ENCODE results near the gene ITSN1. TPM values are rescaled to one million over a fixed set of nuclear protein-coding genes. Genes with fewer than 3 reads are reported as not detected.

Gene ITSN1
- total and polyA plus RNA-seq, 7 donors = 10.8 to 45.4 (median 35.7) TPM

DNA sequence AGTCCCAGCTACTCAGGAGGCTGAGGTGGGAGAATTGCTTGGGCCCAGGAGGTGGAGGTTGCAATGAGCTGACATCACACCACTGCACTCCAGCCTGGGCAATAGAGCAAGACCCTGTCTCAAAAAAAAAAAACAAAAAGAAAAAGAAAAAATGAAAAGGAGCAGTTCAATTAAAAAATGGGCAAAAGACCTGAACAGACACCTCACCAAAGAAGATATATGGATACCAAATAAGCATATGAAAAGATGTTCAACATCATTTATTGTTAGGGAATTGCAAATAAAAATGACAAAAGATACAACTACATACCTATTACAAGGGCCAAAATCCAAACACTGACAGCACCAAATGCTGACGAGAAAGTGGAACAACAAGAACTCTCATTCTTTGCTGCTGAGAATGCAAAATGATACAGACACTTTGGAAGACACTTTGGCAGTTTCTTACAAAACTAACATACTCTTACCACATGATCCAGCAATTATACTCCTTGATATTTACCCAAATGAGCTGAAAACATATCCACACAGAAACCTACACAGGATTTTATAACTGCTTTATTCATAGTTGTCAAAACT is 302.0 kb downstream of the ITSN1 start:
- intact Hi-C loops (cut with DNase I) = no loop called here
- no peaks in the 10 kb centered on the region for H3K36me3 ChIP-seq
- no peaks in the 10 kb centered on the region for H3K9me3 ChIP-seq
- DNase-seq = no peak
- H3K27ac ChIP-seq = no peak overlapping the region
- no peak overlapping the region for H3K4me3 ChIP-seq
- TF ChIP-seq, protein P1, sequence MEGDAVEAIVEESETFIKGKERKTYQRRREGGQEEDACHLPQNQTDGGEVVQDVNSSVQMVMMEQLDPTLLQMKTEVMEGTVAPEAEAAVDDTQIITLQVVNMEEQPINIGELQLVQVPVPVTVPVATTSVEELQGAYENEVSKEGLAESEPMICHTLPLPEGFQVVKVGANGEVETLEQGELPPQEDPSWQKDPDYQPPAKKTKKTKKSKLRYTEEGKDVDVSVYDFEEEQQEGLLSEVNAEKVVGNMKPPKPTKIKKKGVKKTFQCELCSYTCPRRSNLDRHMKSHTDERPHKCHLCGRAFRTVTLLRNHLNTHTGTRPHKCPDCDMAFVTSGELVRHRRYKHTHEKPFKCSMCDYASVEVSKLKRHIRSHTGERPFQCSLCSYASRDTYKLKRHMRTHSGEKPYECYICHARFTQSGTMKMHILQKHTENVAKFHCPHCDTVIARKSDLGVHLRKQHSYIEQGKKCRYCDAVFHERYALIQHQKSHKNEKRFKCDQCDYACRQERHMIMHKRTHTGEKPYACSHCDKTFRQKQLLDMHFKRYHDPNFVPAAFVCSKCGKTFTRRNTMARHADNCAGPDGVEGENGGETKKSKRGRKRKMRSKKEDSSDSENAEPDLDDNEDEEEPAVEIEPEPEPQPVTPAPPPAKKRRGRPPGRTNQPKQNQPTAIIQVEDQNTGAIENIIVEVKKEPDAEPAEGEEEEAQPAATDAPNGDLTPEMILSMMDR (IDR thresholded peaks at IDR 0.05) = no peak
- H3K4me1 ChIP-seq = peaks cover 0 to 57% (median 55%) of the 10 kb centered on the region in 4 donors
- WGBS, 2 donors = 95 to 100% methylated on average over 1 of the region's 1 CpG
- no peaks in the 10 kb centered on the region for H3K27me3 ChIP-seq

DNA sequence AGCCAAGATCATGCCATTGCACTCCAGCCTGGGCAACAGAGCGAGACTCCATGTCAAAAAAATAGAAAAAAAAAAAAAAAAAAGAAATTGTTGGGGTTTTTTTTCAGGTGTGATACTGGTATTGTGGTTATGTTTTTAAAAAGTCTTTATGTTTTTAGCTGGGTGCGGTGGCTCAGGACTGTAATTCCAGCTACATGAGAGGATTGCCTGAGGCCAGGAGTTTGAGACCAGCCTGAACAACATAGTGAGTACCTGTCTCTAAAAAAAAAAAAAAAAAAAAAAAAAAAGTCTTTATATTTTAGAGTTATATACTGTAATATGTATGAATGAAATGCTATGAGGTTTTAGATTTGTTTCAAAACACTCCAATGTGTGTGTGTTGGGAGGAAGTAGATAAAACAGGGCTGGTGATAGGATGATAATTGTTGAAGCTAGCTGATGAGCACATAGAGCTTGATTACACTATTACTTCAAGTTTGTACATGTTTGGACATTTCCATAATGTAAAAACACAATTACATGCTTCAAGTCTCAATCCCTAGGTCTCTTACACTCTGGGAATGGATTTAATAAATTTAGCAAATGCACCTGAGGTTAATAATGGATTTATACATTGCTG is 303.5 kb downstream of the ITSN1 start:
- H3K9me3 ChIP-seq = no peaks in the 10 kb centered on the region
- no peak overlapping the region for H3K4me3 ChIP-seq
- intact Hi-C loops (cut with DNase I) = loop anchor here (5.0 kb wide), 1 partner anchor 182 kb away; no protein-coding TSS in a partner anchor
- no peak for DNase-seq
- TF ChIP-seq, protein P1 (IDR thresholded peaks at IDR 0.05) = no peak
- no peak for TF ChIP-seq POLR2A (IDR thresholded peaks at IDR 0.05)
- no peak for TF ChIP-seq POLR2AphosphoS5 (IDR thresholded peaks at IDR 0.05)
- TF ChIP-seq EP300 (IDR thresholded peaks at IDR 0.05) = no peak
- H3K27me3 ChIP-seq = no peaks in the 10 kb centered on the region
- H3K36me3 ChIP-seq = no peaks in the 10 kb centered on the region
- H3K27ac ChIP-seq = peak overlapping the region in 2 of 4 donors; percentile 82 to 89
- WGBS, 2 donors = 87 to 96% methylated on average over 2 of the region's 2 CpGs
- H3K4me1 ChIP-seq = peaks cover 0 to 42% (median 41%) of the 10 kb centered on the region in 4 donors

DNA sequence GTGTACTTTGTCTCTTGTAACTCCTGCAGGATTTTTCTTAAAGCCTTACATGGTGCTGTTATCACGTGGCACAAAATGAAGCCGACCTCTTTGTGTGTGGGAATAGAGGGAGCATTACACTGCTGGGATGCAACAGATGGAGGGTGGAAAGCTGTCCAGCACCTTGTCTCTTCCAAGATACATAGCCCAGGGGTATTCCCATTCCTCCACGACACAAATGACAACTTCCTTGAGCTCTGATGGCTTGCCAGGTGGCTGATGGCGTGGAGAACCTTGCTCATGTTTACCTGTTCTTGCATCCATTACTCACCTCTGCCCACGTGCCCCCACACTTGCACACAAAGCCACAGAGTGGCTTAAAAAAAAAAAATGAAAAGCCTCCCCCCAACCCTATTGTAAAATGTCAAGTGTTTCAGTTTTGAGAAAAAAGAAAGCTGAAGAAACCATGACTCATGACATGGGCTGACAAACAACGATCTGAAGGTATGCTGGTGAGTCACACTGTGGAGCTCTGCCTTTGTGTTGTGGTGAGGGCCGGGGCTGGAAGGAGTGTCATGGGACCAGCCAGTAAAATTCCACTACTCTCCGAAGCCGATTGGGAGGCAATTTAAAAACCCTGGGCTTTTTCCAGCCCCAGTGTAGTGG is 305.3 kb downstream of the ITSN1 start:
- DNase-seq = peak; percentile 96
- Histone ChIP-seq H3K36me3 (no peaks in the 10 kb centered on the region), H3K27me3 (no peaks in the 10 kb centered on the region), H3K4me1 (peaks cover 0 to 33% (median 31%) of the 10 kb centered on the region in 4 donors), H3K9me3 (no peaks in the 10 kb centered on the region), H3K27ac (peak overlapping the region; percentile 82 to 94 (median 88)), H3K4me3 (peak overlapping the region in 3 of 4 donors; percentile 19 to 26 (median 21))
- intact Hi-C loops (cut with DNase I) = loop anchor here (2.0 to 5.0 kb wide), 2 partner anchors 125 to 180 kb away; partner anchors contain the start of genes MRPS6 and SLC5A3
- peak; percentile 41 to 89 (median 57) for TF ChIP-seq POLR2AphosphoS5 (IDR thresholded peaks at IDR 0.05)
- TF ChIP-seq, protein P1 (IDR thresholded peaks at IDR 0.05) = no peak
- TF ChIP-seq EP300 (IDR thresholded peaks at IDR 0.05) = peak in 2 of 4 donors; percentile 12 to 92
- WGBS, 2 donors = 10 to 27% methylated on average over 9 of the region's 9 CpGs

DNA sequence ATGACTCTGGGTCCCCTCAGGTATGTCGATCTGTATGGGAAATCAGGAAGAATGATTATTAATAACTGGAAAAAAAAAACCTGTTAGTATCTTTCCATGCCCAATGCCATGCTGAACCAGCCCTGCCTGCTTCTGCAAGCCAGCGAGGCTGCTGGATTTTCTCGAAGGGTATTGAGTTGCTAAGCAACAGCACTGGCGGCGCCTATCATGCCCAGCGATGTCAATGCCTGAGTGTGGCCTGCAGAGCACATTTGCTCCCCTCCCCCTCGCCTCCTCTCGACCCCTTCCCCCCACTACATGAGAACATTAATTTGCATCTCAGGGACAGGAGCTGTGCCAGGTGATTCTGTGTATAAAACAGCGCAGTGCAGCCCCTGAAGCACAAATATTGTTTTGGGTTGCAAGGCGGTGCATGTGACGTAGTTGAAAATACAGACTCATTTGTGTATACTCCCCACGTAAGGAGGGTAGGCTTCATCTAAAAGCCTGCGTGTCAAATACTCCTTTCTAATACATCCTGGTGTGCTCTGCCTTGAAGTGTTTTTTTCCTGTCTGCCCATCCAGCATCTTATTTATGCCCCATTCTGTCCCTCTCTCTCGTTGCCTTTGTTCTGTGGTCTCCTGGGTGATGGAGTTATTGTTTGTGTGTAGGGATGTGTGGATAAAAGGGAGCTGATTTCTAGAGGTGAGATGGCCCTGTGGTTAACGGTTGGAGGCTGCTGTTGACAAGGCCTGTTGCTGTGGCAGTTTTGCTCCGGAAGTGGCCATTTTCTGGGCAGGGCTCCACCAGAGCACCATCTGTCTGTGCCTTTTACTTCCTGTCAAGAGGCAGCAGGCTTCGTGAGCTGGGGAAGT is 306.0 kb downstream of the ITSN1 start:
- 34 to 38% methylated on average over 17 of the region's 17 CpGs for WGBS, 2 donors
- Histone ChIP-seq H3K9me3 (no peaks in the 10 kb centered on the region), H3K27me3 (no peaks in the 10 kb centered on the region), H3K4me3 (peak overlapping the region in 3 of 4 donors; percentile 19 to 26 (median 21)), H3K4me1 (peaks cover 0 to 28% (median 25%) of the 10 kb centered on the region in 4 donors), H3K27ac (peak overlapping the region; percentile 82 to 94 (median 88)), H3K36me3 (no peaks in the 10 kb centered on the region)
- intact Hi-C loops (cut with DNase I) = loop anchor here (2.0 to 5.0 kb wide), 2 partner anchors 124 to 179 kb away; partner anchors contain the start of genes MRPS6 and SLC5A3
- peak; percentile 86 for DNase-seq
- no peak for TF ChIP-seq EP300 (IDR thresholded peaks at IDR 0.05)
- TF ChIP-seq POLR2AphosphoS5 (IDR thresholded peaks at IDR 0.05) = peak in 1 of 4 donors; percentile 0
